ENCODE measurements around the gene TRIOBP. TPM values are rescaled to one million over a fixed set of nuclear protein-coding genes. Genes with fewer than 3 reads are reported as not detected.

TRIOBP gene
- total and polyA plus RNA-seq, 2 of the 13 experiments (the other 11 are each of a cell fraction or from before 2014, with no cell fraction given), result 6.1 to 15.4 TPM

GRCh38 chr22:37817705-37818408 lies 121.0 kb downstream of the TRIOBP start (continued):
- TF ChIP-seq MZF1 (CRISPR knock-in tag; IDR thresholded peaks at IDR 0.05; ENCODE audit: borderline replicate concordance) (peak; percentile 29; the same call in 1 of the 2 replicates), ATM (IDR thresholded peaks at IDR 0.05; ENCODE audit: borderline replicate concordance) (no peak), SRF (IDR thresholded peaks at IDR 0.05; ENCODE audit: low read depth, low read length) (no peak), ZNF678 (CRISPR knock-in tag; IDR thresholded peaks at IDR 0.05) (no peak), HINFP (CRISPR knock-in tag; IDR thresholded peaks at IDR 0.05; ENCODE audit: low read depth) (peak; percentile 47; the same call in 1 of the 2 replicates), ARID2 (CRISPR knock-in tag; IDR thresholded peaks at IDR 0.05; ENCODE audit: borderline replicate concordance) (no peak), REL (CRISPR knock-in tag; conservative IDR thresholded peaks at IDR 0.05) (0 out of 2 replicates have a peak, but pooled peaks have one; percentile 46), ZNF724P (CRISPR knock-in tag; IDR thresholded peaks at IDR 0.05; ENCODE audit: borderline replicate concordance) (peak; percentile 60; the same call in 1 of the 2 replicates), PLSCR1 (CRISPR knock-in tag; IDR thresholded peaks at IDR 0.05; ENCODE audit: borderline replicate concordance) (no peak), E2F2 (CRISPR knock-in tag; IDR thresholded peaks at IDR 0.05; ENCODE audit: borderline replicate concordance) (0 out of 2 replicates have a peak, but pooled peaks have one; percentile 53), FOXO1 (CRISPR knock-in tag; IDR thresholded peaks at IDR 0.05) (peak; percentile 50; the same call in 1 of the 2 replicates), NR3C1 (CRISPR knock-in tag; IDR thresholded peaks at IDR 0.05) (no peak), ZNF558 (CRISPR knock-in tag; IDR thresholded peaks at IDR 0.05; ENCODE audit: borderline replicate concordance) (no peak; the same call in 1 of the 2 replicates), ZNF598 (CRISPR knock-in tag; IDR thresholded peaks at IDR 0.05; ENCODE audit: borderline replicate concordance) (no peak), HES4 (CRISPR knock-in tag; IDR thresholded peaks at IDR 0.05; ENCODE audit: borderline replicate concordance) (no peak), POGZ (CRISPR knock-in tag; IDR thresholded peaks at IDR 0.05) (peak; percentile 54; the same call in 1 of the 2 replicates), POLR2AphosphoS2 (IDR thresholded peaks at IDR 0.05; ENCODE audit: low read depth, low read length) (no peak), KLF6 (CRISPR knock-in tag; IDR thresholded peaks at IDR 0.05) (peak; percentile 52; the same call in 1 of the 2 replicates), E2F5 (CRISPR knock-in tag; conservative IDR thresholded peaks at IDR 0.05) (no peak), ZSCAN22 (CRISPR knock-in tag; IDR thresholded peaks at IDR 0.05) (no peak), EZH2 (conservative IDR thresholded peaks at IDR 0.05; ENCODE audit: low read depth, low read length) (no peak), ZNF773 (CRISPR knock-in tag; IDR thresholded peaks at IDR 0.05; ENCODE audit: borderline replicate concordance) (peak; percentile 64; the same call in 1 of the 2 replicates), DPF2 (CRISPR knock-in tag; IDR thresholded peaks at IDR 0.05; ENCODE audit: borderline replicate concordance, low read depth) (no peak), ZNF383 (CRISPR knock-in tag; IDR thresholded peaks at IDR 0.05; ENCODE audit: borderline replicate concordance) (no peak), ZSCAN30 (CRISPR knock-in tag; IDR thresholded peaks at IDR 0.05) (no peak), ELF3 (CRISPR knock-in tag; IDR thresholded peaks at IDR 0.05) (0 out of 2 replicates have a peak, but pooled peaks have one; percentile 54)
